Suprapubic skin (tissue), 4 donors: ENCODE measurements around the gene SYT6. TPM values are rescaled to one million over a fixed set of nuclear protein-coding genes. Genes with fewer than 3 reads are reported as not detected.

Source experiments
- DNase-seq, 2 donors: peaks; one replicate each; pipeline ENCODE4 v3.0.0-alpha.2; 2019; ENCODE audit warnings: low spot score in 2 of 2
- H3K27ac ChIP-seq: fragments of 200-600 bp; sonication (generic); one replicate; pipeline ENCODE4 v1.5.1; 2019
- H3K27me3 ChIP-seq: fragments of 200-600 bp; sonication (generic); one replicate; pipeline ENCODE4 v1.5.1; 2019
- H3K36me3 ChIP-seq: fragments of 200-600 bp; sonication (generic); one replicate; pipeline ENCODE4 v1.5.1; 2019
- H3K4me1 ChIP-seq: fragments of 200-600 bp; sonication (generic); one replicate; pipeline ENCODE4 v1.5.1; 2019
- H3K4me3 ChIP-seq: fragments of 200-600 bp; sonication (generic); one replicate; pipeline ENCODE4 v1.5.1; 2019; ENCODE audit warnings: mild to moderate bottlenecking
- H3K9me3 ChIP-seq: fragments of 200-600 bp; sonication (generic); one replicate; pipeline ENCODE4 v1.5.1; 2019
- CTCF ChIP-seq, 2 donors: fragments of 200-600 bp in 1 of 2; fragments of 450-650 bp in 1 of 2; sonication (generic) in 1 of 2; IDR thresholded peaks; one replicate each; pipeline ENCODE4 v1.5.1; 2016 to 2019; ENCODE audit warnings: antibody characterized with exemption in 2 of 2, mild to moderate bottlenecking in 1 of 2, moderate library complexity in 1 of 2
- EP300 ChIP-seq: sonication (generic); formaldehyde crosslinking; IDR thresholded peaks from one replicate; pipeline ENCODE4 v1.6.1; 2017; ENCODE audit warnings: antibody characterized with exemption
- POLR2A ChIP-seq, 2 donors: fragments of 450-650 bp; IDR thresholded peaks; one replicate each; pipeline ENCODE4 v1.6.1; 2017; ENCODE audit warnings: antibody characterized with exemption in 2 of 2, mild to moderate bottlenecking in 2 of 2, moderate library complexity in 2 of 2
- POLR2AphosphoS5 ChIP-seq, 3 donors: sonication (generic); formaldehyde crosslinking; IDR thresholded peaks; one replicate each; pipeline ENCODE4 v1.6.1; 2017; ENCODE audit warnings: antibody characterized with exemption in 3 of 3
- WGBS: methylation state at CpG from one replicate; pipeline ENCODE4 v1.1.5; 2018; 5-methylcytosine and 5-hydroxymethylcytosine counted together
- total RNA-seq, 4 donors: library from RNA; depleted of rRNA; stranded (reverse); fragments of >200 nt; gene quantifications; one replicate each; pipeline ENCODE4 v1.1.0, GENCODE V29; 2016

The SYT6 gene
- total RNA-seq, 4 donors from 2014 or later = 0.23 TPM; not detected in 3

DNA sequence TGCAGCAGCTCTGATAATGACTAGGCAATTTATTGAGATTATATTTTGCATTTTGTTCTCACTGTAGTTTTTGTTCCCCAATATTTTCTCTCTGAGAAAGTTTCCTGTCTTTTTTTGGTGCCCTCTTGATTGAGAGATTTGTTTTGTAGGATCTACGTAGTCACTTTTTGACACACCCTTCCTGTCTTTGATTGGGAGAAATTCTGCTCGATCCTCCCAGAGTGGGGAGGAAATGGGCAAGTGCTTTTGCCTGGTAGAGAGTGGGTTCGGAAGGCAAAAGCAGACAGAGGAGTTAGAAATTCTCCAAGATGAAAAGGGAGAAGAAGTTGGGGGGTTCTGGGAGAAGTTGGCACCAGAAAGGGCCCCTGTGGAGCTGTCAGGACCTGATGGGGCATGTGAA, 42.1 kb upstream of the SYT6 start:
- 33% methylated on average over 3 of the region's 3 CpGs for WGBS
- peaks cover 17% of the 10 kb centered on the region for H3K27me3 ChIP-seq
- H3K4me3 ChIP-seq = no peak overlapping the region
- no peak for DNase-seq
- TF ChIP-seq POLR2AphosphoS5 (IDR thresholded peaks at IDR 0.05) (no peak), EP300 (no peak), CTCF (IDR thresholded peaks at IDR 0.05) (no peak), POLR2A (IDR thresholded peaks at IDR 0.05) (no peak)
- no peaks in the 10 kb centered on the region for H3K4me1 ChIP-seq
- H3K9me3 ChIP-seq = no peaks in the 10 kb centered on the region
- no peaks in the 10 kb centered on the region for H3K36me3 ChIP-seq
- H3K27ac ChIP-seq = no peak overlapping the region

- Histone ChIP-seq H3K27ac (no peak overlapping the region), H3K9me3 (no peaks in the 10 kb centered on the region), H3K4me1 (no peaks in the 10 kb centered on the region), H3K27me3 (peaks cover 11% of the 10 kb centered on the region), H3K36me3 (no peaks in the 10 kb centered on the region), H3K4me3 (no peak overlapping the region)
- no peak for TF ChIP-seq EP300
- no peak for TF ChIP-seq CTCF (IDR thresholded peaks at IDR 0.05)
- no peak for TF ChIP-seq POLR2AphosphoS5 (IDR thresholded peaks at IDR 0.05)
- no peak for TF ChIP-seq POLR2A (IDR thresholded peaks at IDR 0.05)
- no peak for DNase-seq
- WGBS = 68% methylated on average over 5 of the region's 5 CpGs
These were observed 38.7 kb upstream of the SYT6 start for GRCh38 chr1:114192328-114192727.

GRCh38 chr1:114189398-114189797, 35.7 kb upstream of the SYT6 start:
- WGBS = 97% methylated on average over 3 of the region's 3 CpGs
- Histone ChIP-seq H3K36me3 (no peaks in the 10 kb centered on the region), H3K27ac (no peak overlapping the region), H3K4me3 (no peak overlapping the region), H3K9me3 (no peaks in the 10 kb centered on the region), H3K4me1 (no peaks in the 10 kb centered on the region), H3K27me3 (no peaks in the 10 kb centered on the region)
- TF ChIP-seq POLR2A (IDR thresholded peaks at IDR 0.05) = no peak
- DNase-seq = no peak

- no peak for TF ChIP-seq POLR2AphosphoS5 (IDR thresholded peaks at IDR 0.05)
- TF ChIP-seq EP300 = no peak
- TF ChIP-seq CTCF (IDR thresholded peaks at IDR 0.05) = no peak
- no peak for TF ChIP-seq POLR2A (IDR thresholded peaks at IDR 0.05)
- DNase-seq = no peak
- WGBS = 86% methylated on average over 4 of the region's 4 CpGs
These were observed 27.7 kb upstream of the SYT6 start for GRCh38 chr1:114181356-114181755.

GRCh38 chr1:114180742-114181141, 27.1 kb upstream of the SYT6 start:
- 96% methylated on average over 5 of the region's 5 CpGs for WGBS
- H3K4me3 ChIP-seq = no peak overlapping the region
- no peak overlapping the region for H3K27ac ChIP-seq
- H3K4me1 ChIP-seq = no peaks in the 10 kb centered on the region
- no peak for DNase-seq
- no peaks in the 10 kb centered on the region for H3K36me3 ChIP-seq
- H3K9me3 ChIP-seq = no peaks in the 10 kb centered on the region
- TF ChIP-seq CTCF (IDR thresholded peaks at IDR 0.05) = no peak
- no peak for TF ChIP-seq POLR2A (IDR thresholded peaks at IDR 0.05)
- no peak for TF ChIP-seq POLR2AphosphoS5 (IDR thresholded peaks at IDR 0.05)
- TF ChIP-seq EP300 = no peak
- no peaks in the 10 kb centered on the region for H3K27me3 ChIP-seq

More at GRCh38 chr1:114181356-114181755, 27.7 kb upstream of the SYT6 start:
- Histone ChIP-seq H3K4me1 (no peaks in the 10 kb centered on the region), H3K9me3 (no peaks in the 10 kb centered on the region), H3K27ac (no peak overlapping the region), H3K27me3 (no peaks in the 10 kb centered on the region), H3K4me3 (no peak overlapping the region), H3K36me3 (no peaks in the 10 kb centered on the region)

GRCh38 chr1:114178936-114179335, 25.3 kb upstream of the SYT6 start:
- Histone ChIP-seq H3K36me3 (no peaks in the 10 kb centered on the region), H3K4me1 (no peaks in the 10 kb centered on the region), H3K27ac (no peak overlapping the region), H3K4me3 (no peak overlapping the region), H3K9me3 (no peaks in the 10 kb centered on the region), H3K27me3 (no peaks in the 10 kb centered on the region)
- TF ChIP-seq CTCF (IDR thresholded peaks at IDR 0.05) = no peak
- TF ChIP-seq EP300 = no peak
- no peak for TF ChIP-seq POLR2A (IDR thresholded peaks at IDR 0.05)
- no peak for TF ChIP-seq POLR2AphosphoS5 (IDR thresholded peaks at IDR 0.05)
- WGBS = 81% methylated on average over 2 of the region's 2 CpGs
- DNase-seq = no peak
